ENCODE results near the gene BLOC1S1.

GRCh38 chr12:55679691-55680090 lies 36.2 kb upstream of the BLOC1S1 start:
- no peak for TF ChIP-seq POLR2A (IDR thresholded peaks at IDR 0.05; ENCODE audit: low read length)
- TF ChIP-seq GATA1 (IDR thresholded peaks at IDR 0.05; ENCODE audit: low read depth, low read length), result no peak
